GM23248 (cell line): ENCODE data around the gene NAA10. TPM values are rescaled to one million over a fixed set of nuclear protein-coding genes. Genes with fewer than 3 reads are reported as not detected.

Source experiments
- DNase-seq: peaks from one replicate; pipeline ENCODE4 v3.0.0-alpha.2; 2015
- H2AFZ ChIP-seq: fragments of 200-600 bp; sonication (generic); 2 replicates; pipeline ENCODE4 v1.6.1; 2016; ENCODE audit warnings: antibody characterized with exemption
- H3F3A ChIP-seq: fragments of 200-600 bp; sonication (generic); 2 replicates; pipeline ENCODE4 v1.6.1; 2016; ENCODE audit warnings: mild to moderate bottlenecking, antibody characterized with exemption, mixed run types; ENCODE audit not compliant: insufficient read depth
- H3K27ac ChIP-seq: fragments of 200-600 bp; sonication (generic); 2 replicates; pipeline ENCODE4 v1.5.1; 2016; ENCODE audit warnings: mild to moderate bottlenecking
- H3K27me3 ChIP-seq: fragments of 200-600 bp; sonication (generic); replicated peaks from 2 replicates; pipeline ENCODE4 v1.6.1; 2016; ENCODE audit warnings: mild to moderate bottlenecking; ENCODE audit not compliant: insufficient read depth
- H3K36me3 ChIP-seq: fragments of 200-600 bp; sonication (generic); 2 replicates; pipeline ENCODE4 v1.6.1; 2016; ENCODE audit warnings: low read depth, mild to moderate bottlenecking
- H3K4me1 ChIP-seq: fragments of 200-600 bp; sonication (generic); 2 replicates; pipeline ENCODE4 v1.6.1; 2016; ENCODE audit warnings: mild to moderate bottlenecking; ENCODE audit not compliant: insufficient read depth
- H3K4me2 ChIP-seq: fragments of 200-600 bp; sonication (generic); one replicate; pipeline ENCODE4 v1.6.1; 2016; ENCODE audit warnings: mild to moderate bottlenecking; ENCODE audit not compliant: unreplicated experiment
- H3K4me3 ChIP-seq: fragments of 200-600 bp; sonication (generic); 2 replicates; pipeline ENCODE4 v1.5.1; 2016; ENCODE audit warnings: mild to moderate bottlenecking
- H3K79me2 ChIP-seq: fragments of 200-600 bp; sonication (generic); 2 replicates; pipeline ENCODE4 v1.6.1; 2016; ENCODE audit warnings: mild to moderate bottlenecking; ENCODE audit not compliant: insufficient read depth
- H3K9ac ChIP-seq: fragments of 200-600 bp; sonication (generic); 2 replicates; pipeline ENCODE4 v1.6.1; 2016; ENCODE audit warnings: mild to moderate bottlenecking
- H3K9me2 ChIP-seq: fragments of 200-600 bp; sonication (generic); 2 replicates; pipeline ENCODE4 v1.6.1; 2016; ENCODE audit warnings: mixed run types, mild to moderate bottlenecking, moderate library complexity; ENCODE audit not compliant: insufficient read depth
- H3K9me3 ChIP-seq: fragments of 200-600 bp; sonication (generic); one replicate; pipeline ENCODE4 v1.6.1; 2017; ENCODE audit warnings: low read depth
- H4K20me1 ChIP-seq: fragments of 200-600 bp; sonication (generic); 2 replicates; pipeline ENCODE4 v1.6.0; 2016; ENCODE audit not compliant: insufficient read depth
- EZH2 ChIP-seq: fragments of 200-600 bp; sonication (generic); IDR thresholded peaks from 2 replicates; pipeline ENCODE4 v1.6.1; 2018; ENCODE audit warnings: antibody characterized with exemption, mild to moderate bottlenecking; ENCODE audit not compliant: insufficient read depth, poor library complexity, severe bottlenecking
- EZH2phosphoT487 ChIP-seq: fragments of 200-600 bp; sonication (generic); IDR thresholded peaks from 2 replicates; pipeline ENCODE4 v1.6.1; 2018; ENCODE audit warnings: antibody characterized with exemption, moderate library complexity, mild to moderate bottlenecking, low read depth; ENCODE audit not compliant: insufficient read depth
- WGBS, 2 experiments: methylation state at CpG; one replicate each; pipeline ENCODE4 v1.1.6; 2015 to 2017; ENCODE audit warnings: low lambda C conversion rate in 2 of 2, low coverage in 1 of 2; ENCODE audit errors: missing lambda C conversion rate in 2 of 2; 5-methylcytosine and 5-hydroxymethylcytosine counted together
- in situ Hi-C: fragments of 300-500 bp; cut with MboI; formaldehyde crosslinking; loops from 2 replicates; pipeline ENCODE4 v1.15.0; 2020
- polyA plus RNA-seq: library from polyadenylated mRNA; unstranded; fragments of >200 nt; fragmentation: Nextera tagmentation; extraction: Ambion mirVana; gene quantifications from 2 replicates; pipeline ENCODE4 v1.2.1, GENCODE V29; 2016
- total RNA-seq: library from RNA; depleted of rRNA; stranded (reverse); fragments of >200 nt; shearing (Covaris generic); gene quantifications from 2 replicates; pipeline ENCODE4 v1.2.3, GENCODE V29; 2014

Gene NAA10
- total and polyA plus RNA-seq, 2 experiments from 2014 or later, result 154 to 166 TPM

GRCh38 chrX:153902385-153902784, 32.5 kb downstream of the NAA10 start:
- H3K27ac ChIP-seq, result no peak overlapping the region
- H3K9me3 ChIP-seq, result no peaks in the 10 kb centered on the region
- no peak overlapping the region for H2AFZ ChIP-seq
- no peaks in the 10 kb centered on the region for H3K9me2 ChIP-seq
- no peaks in the 10 kb centered on the region for H3K79me2 ChIP-seq
- H3K4me3 ChIP-seq, result no peak overlapping the region
- no peak overlapping the region for H3K4me2 ChIP-seq
- H3F3A ChIP-seq, result no peaks in the 10 kb centered on the region
- H3K9ac ChIP-seq, result no peak overlapping the region
- no peak for DNase-seq
- H3K27me3 ChIP-seq, result no peaks in the 10 kb centered on the region
- in situ Hi-C loops, result no loop called here
- no peaks in the 10 kb centered on the region for H4K20me1 ChIP-seq
- no peaks in the 10 kb centered on the region for H3K36me3 ChIP-seq
- 0 out of 2 replicates have a peak, but pooled peaks cover 3% of the 10 kb centered on the region for H3K4me1 ChIP-seq
- WGBS, 2 experiments, result 87 to 98% methylated on average over 8 to 10 of the region's 10 CpGs
- TF ChIP-seq EZH2, result no peak
- no peak for TF ChIP-seq EZH2phosphoT487

- H3K9ac ChIP-seq, result no peak overlapping the region
- DNase-seq, result no peak
- WGBS, 2 experiments, result 84 to 98% methylated on average over 6 to 8 of the region's 8 CpGs
- no peak overlapping the region for H3K4me3 ChIP-seq
- no peaks in the 10 kb centered on the region for H3K27me3 ChIP-seq
- H3K36me3 ChIP-seq, result no peaks in the 10 kb centered on the region
- H3K79me2 ChIP-seq, result no peaks in the 10 kb centered on the region
- H3K4me2 ChIP-seq, result no peak overlapping the region
- H2AFZ ChIP-seq, result no peak overlapping the region
- in situ Hi-C loops, result no loop called here
- no peaks in the 10 kb centered on the region for H4K20me1 ChIP-seq
- no peaks in the 10 kb centered on the region for H3K9me3 ChIP-seq
- H3K9me2 ChIP-seq, result no peaks in the 10 kb centered on the region
- TF ChIP-seq EZH2, result no peak
- no peak for TF ChIP-seq EZH2phosphoT487
- H3K4me1 ChIP-seq, result 0 out of 2 replicates have a peak, but pooled peaks cover 3% of the 10 kb centered on the region
- no peaks in the 10 kb centered on the region for H3F3A ChIP-seq
- no peak overlapping the region for H3K27ac ChIP-seq
These were observed 33.1 kb downstream of the NAA10 start for GRCh38 chrX:153901753-153902140.

- Histone ChIP-seq H3K27me3 (no peaks in the 10 kb centered on the region), H2AFZ (no peak overlapping the region), H3K4me3 (peak overlapping the region; percentile 40; the same call in 1 of the 2 replicates), H3K36me3 (no peaks in the 10 kb centered on the region), H3K9ac (peak overlapping the region; percentile 25; the same call in 1 of the 2 replicates), H3K79me2 (no peaks in the 10 kb centered on the region), H3K27ac (no peak overlapping the region), H3F3A (no peaks in the 10 kb centered on the region), H4K20me1 (no peaks in the 10 kb centered on the region), H3K4me2 (peak overlapping the region; percentile 28), H3K4me1 (0 out of 2 replicates have a peak, but pooled peaks cover 3% of the 10 kb centered on the region), H3K9me2 (no peaks in the 10 kb centered on the region), H3K9me3 (no peaks in the 10 kb centered on the region)
- DNase-seq, result peak; percentile 89
- no peak for TF ChIP-seq EZH2phosphoT487
- TF ChIP-seq EZH2, result no peak
- in situ Hi-C loops, result no loop called here
- WGBS, 2 experiments, result 15 to 17% methylated on average over 11 to 26 of the region's 26 CpGs
These were observed 33.7 kb downstream of the NAA10 start for GRCh38 chrX:153900831-153901752.

GRCh38 chrX:153897899-153898298, 36.9 kb downstream of the NAA10 start:
- no peak overlapping the region for H3K4me2 ChIP-seq
- TF ChIP-seq EZH2phosphoT487 (no peak), EZH2 (no peak)
- H3K79me2 ChIP-seq, result no peaks in the 10 kb centered on the region
- no peaks in the 10 kb centered on the region for H4K20me1 ChIP-seq
- no peaks in the 10 kb centered on the region for H3K36me3 ChIP-seq
- no peaks in the 10 kb centered on the region for H3F3A ChIP-seq
- H3K27ac ChIP-seq, result no peak overlapping the region
- 0 out of 2 replicates have a peak, but pooled peaks cover 3% of the 10 kb centered on the region for H3K4me1 ChIP-seq
- no peak overlapping the region for H2AFZ ChIP-seq
- no peak overlapping the region for H3K4me3 ChIP-seq
- H3K9ac ChIP-seq, result no peak overlapping the region
- DNase-seq, result no peak
- in situ Hi-C loops, result no loop called here
- no peaks in the 10 kb centered on the region for H3K9me3 ChIP-seq
- H3K9me2 ChIP-seq, result no peaks in the 10 kb centered on the region
- no peaks in the 10 kb centered on the region for H3K27me3 ChIP-seq
